Sigmoid colon (tissue), 7 donors: ENCODE results near the gene C11orf68. TPM values are rescaled to one million over a fixed set of nuclear protein-coding genes. Genes with fewer than 3 reads are reported as not detected.

Experiments
- DNase-seq: peaks from one replicate; pipeline ENCODE4 v3.0.0-alpha.2; 2019
- H3K27ac ChIP-seq, 4 donors: fragments of 200-600 bp; sonication (generic); one replicate each; pipeline ENCODE4 v1.5.1; 2016 to 2019; ENCODE audit warnings: mild to moderate bottlenecking in 1 of 4
- H3K27me3 ChIP-seq, 3 donors: fragments of 200-600 bp; sonication (generic); one replicate each; pipeline ENCODE4 v1.5.1; 2019; ENCODE audit warnings: mild to moderate bottlenecking in 1 of 3
- H3K36me3 ChIP-seq, 4 donors: fragments of 200-600 bp; sonication (generic); one replicate each; pipeline ENCODE4 v1.5.1; 2016 to 2019
- H3K4me1 ChIP-seq, 4 donors: fragments of 200-600 bp; sonication (generic); one replicate each; pipeline ENCODE4 v1.5.1; 2017 to 2019
- H3K4me3 ChIP-seq, 4 donors: fragments of 200-600 bp; sonication (generic); one replicate each; pipeline ENCODE4 v1.5.1; 2017 to 2019; ENCODE audit warnings: mild to moderate bottlenecking in 2 of 4, moderate library complexity in 1 of 4
- H3K9me3 ChIP-seq, 4 donors: fragments of 200-600 bp in 3 of 4; sonication (generic) in 3 of 4; one replicate each; pipeline versions ENCODE4 v1.5.1 to v1.6.1; 2013 to 2019
- EP300 ChIP-seq, 4 donors: sonication (generic); formaldehyde crosslinking; IDR thresholded peaks; one replicate each; pipeline ENCODE4 v1.6.1; 2017; ENCODE audit warnings: antibody characterized with exemption in 4 of 4
- POLR2A ChIP-seq, 2 donors: fragments of 450-650 bp; IDR thresholded peaks; one replicate each; pipeline ENCODE4 v1.6.1; 2016; ENCODE audit warnings: antibody characterized with exemption in 2 of 2, mild to moderate bottlenecking in 2 of 2, moderate library complexity in 2 of 2
- POLR2AphosphoS5 ChIP-seq, 4 donors: sonication (generic); formaldehyde crosslinking; IDR thresholded peaks; one replicate each; pipeline ENCODE4 v1.6.1; 2017; ENCODE audit warnings: antibody characterized with exemption in 4 of 4
- WGBS, 2 donors: extraction: QIAGEN DNeasy Blood & Tissue Kit; methylation state at CpG; one replicate each; pipeline ENCODE4 v1.1.7; 2013; 5-methylcytosine and 5-hydroxymethylcytosine counted together
- intact Hi-C: fragments of 100-400 bp; cut with DNase I; formaldehyde crosslinking; loops from one replicate; pipeline ENCODE4 v1.15.1; 2023
- polyA plus RNA-seq, 3 donors: library from polyadenylated mRNA; stranded (reverse); fragments of 200-250 nt; gene quantifications; one replicate each; pipeline ENCODE4 v1.2.3, GENCODE V29; 2013
- total RNA-seq, 4 donors: library from RNA; depleted of rRNA; stranded (reverse); fragments of >200 nt; gene quantifications; one replicate each; pipeline ENCODE4 v1.1.0, GENCODE V29; 2016
- TF ChIP-seq, protein P1 (sequence below), 4 experiments: fragments of 450-650 bp in 3 of 4; fragments of 200-600 bp in 1 of 4; IDR thresholded peaks; one replicate each; pipeline ENCODE4 v1.5.1; 2016 to 2019; ENCODE audit warnings: antibody characterized with exemption in 4 of 4, mild to moderate bottlenecking in 3 of 4, moderate library complexity in 2 of 4
- donor health status: healthy with polysubstance abuse.
- donor health status: Bipolar disorder and iron deficiency.
- donor health status: healthy.

The C11orf68 gene
- total and polyA plus RNA-seq, 7 donors: 22.1 to 36.3 (median 24.0) TPM

DNA sequence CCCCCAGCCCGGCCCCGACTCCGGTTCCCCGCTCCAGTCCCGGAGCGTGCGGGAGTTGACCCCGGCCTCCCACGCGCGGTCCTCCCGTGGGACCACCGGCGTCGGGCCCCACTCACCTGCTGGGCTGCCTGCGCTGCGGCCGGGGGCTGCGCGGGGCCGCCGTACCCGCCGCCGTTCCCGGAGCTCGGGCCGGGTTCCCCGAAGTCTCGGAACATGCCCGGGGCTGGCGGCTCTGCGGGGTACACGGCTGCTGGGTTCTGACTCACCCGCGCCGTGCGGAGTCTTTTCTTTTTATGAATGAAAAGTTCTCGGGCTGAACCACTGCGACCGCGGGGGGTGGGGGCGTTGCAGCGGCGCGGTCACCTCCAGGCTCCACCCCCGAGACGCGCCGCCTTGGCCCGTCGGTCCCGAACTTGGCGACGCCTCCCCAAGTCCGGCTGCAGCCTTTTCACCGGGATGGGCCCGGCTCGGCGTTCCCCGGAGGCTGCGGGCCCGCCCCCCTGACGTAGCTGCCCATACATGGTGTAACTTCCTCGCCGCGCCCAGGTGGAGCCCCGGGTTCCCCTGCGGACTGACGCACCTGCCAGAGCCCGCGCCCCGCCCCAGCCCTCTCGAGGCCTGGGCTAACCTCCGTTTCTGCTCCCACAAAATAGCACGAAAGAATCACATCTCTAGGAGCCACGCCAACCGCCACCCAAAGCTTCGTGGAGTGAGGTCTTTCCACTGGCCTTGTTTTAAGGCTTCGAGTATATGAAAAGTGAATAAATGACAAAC lies 18.6 kb downstream of the C11orf68 start, which contains the start of gene FOSL1:
Gene FOSL1, minus strand, starts transcription at position 264 of the 774 bp plus-strand sequence. Its CDS starts 49 bp downstream, at position 215.
- intact Hi-C loops: loop anchor here (2.0 kb wide), 1 partner anchor 14 kb away; no protein-coding TSS in a partner anchor
- H3K36me3 ChIP-seq: no peaks in the 10 kb centered on the region
- TF ChIP-seq POLR2A (IDR thresholded peaks at IDR 0.05) (no peak), POLR2AphosphoS5 (IDR thresholded peaks at IDR 0.05) (peak; percentile 47 to 87 (median 70))
- DNase-seq: peak; percentile 93
- peak within 1 kb of the TSS; percentile 53 to 79 (median 74) for H3K27ac ChIP-seq
- 1% methylated on average over 80 of the region's 80 CpGs for WGBS, 2 donors
- H3K9me3 ChIP-seq: no peaks in the 10 kb centered on the region
- H3K27me3 ChIP-seq: peaks cover 0 to 15% (median 8%) of the 10 kb centered on the region in 3 donors
- H3K4me1 ChIP-seq: peaks cover 0 to 21% (median 16%) of the 10 kb centered on the region in 4 donors
- peak within 1 kb of the TSS; percentile 15 to 70 (median 57) for H3K4me3 ChIP-seq

DNA sequence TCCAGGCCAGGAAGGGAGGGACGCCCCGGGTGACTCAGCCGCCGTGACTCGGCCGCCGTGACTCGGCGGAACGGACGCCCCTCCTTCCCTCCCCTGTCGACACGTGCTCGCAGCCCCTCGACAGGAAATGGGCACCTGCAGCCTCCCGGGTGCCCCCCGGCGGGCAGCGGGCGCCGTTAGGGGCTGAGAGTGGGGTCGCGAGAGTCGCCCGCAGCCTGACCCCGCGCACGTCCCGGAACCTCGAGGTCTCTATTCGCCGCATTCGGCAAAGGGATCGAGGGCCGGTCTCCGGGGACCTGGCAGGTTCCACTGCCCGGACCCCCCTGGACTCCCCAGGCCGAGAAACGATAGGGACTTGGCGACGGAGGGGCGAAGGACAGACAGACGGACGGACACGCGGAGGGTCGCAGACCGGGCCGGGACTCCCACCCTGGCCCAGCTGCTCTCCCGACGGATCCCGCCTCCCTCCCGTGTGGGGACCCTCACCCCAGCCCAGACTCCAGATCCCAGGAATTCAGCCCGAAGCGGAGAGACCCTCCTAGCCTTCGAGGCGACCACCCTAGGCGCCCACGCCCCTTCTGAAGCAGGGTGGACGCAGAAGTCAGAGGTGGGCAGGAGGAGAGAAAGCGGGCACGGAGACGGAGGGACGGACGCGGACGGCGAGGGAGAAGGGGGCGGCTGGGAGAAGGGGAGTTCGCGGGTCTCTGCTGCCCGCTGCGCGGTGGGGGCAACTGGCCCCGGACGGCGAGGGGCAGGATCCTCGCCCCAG lies 19.3 kb downstream of the C11orf68 start:
- H3K4me1 ChIP-seq: peaks cover 0 to 21% (median 16%) of the 10 kb centered on the region in 4 donors
- peak overlapping the region; percentile 53 to 79 (median 74) for H3K27ac ChIP-seq
- H3K4me3 ChIP-seq: peak overlapping the region; percentile 15 to 70 (median 57)
- H3K36me3 ChIP-seq: no peaks in the 10 kb centered on the region
- H3K27me3 ChIP-seq: peaks cover 0 to 15% (median 8%) of the 10 kb centered on the region in 3 donors
- peak; percentile 82 for DNase-seq
- peak in 3 of 4 donors; percentile 18 to 55 (median 33) for TF ChIP-seq POLR2AphosphoS5 (IDR thresholded peaks at IDR 0.05)
- TF ChIP-seq, protein P1, sequence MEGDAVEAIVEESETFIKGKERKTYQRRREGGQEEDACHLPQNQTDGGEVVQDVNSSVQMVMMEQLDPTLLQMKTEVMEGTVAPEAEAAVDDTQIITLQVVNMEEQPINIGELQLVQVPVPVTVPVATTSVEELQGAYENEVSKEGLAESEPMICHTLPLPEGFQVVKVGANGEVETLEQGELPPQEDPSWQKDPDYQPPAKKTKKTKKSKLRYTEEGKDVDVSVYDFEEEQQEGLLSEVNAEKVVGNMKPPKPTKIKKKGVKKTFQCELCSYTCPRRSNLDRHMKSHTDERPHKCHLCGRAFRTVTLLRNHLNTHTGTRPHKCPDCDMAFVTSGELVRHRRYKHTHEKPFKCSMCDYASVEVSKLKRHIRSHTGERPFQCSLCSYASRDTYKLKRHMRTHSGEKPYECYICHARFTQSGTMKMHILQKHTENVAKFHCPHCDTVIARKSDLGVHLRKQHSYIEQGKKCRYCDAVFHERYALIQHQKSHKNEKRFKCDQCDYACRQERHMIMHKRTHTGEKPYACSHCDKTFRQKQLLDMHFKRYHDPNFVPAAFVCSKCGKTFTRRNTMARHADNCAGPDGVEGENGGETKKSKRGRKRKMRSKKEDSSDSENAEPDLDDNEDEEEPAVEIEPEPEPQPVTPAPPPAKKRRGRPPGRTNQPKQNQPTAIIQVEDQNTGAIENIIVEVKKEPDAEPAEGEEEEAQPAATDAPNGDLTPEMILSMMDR (IDR thresholded peaks at IDR 0.05): no peak
- WGBS, 2 donors: 3% methylated on average over 78 of the region's 78 CpGs
- H3K9me3 ChIP-seq: no peaks in the 10 kb centered on the region
- intact Hi-C loops: loop anchor here (2.0 kb wide), 1 partner anchor 15 kb away; no protein-coding TSS in a partner anchor

DNA sequence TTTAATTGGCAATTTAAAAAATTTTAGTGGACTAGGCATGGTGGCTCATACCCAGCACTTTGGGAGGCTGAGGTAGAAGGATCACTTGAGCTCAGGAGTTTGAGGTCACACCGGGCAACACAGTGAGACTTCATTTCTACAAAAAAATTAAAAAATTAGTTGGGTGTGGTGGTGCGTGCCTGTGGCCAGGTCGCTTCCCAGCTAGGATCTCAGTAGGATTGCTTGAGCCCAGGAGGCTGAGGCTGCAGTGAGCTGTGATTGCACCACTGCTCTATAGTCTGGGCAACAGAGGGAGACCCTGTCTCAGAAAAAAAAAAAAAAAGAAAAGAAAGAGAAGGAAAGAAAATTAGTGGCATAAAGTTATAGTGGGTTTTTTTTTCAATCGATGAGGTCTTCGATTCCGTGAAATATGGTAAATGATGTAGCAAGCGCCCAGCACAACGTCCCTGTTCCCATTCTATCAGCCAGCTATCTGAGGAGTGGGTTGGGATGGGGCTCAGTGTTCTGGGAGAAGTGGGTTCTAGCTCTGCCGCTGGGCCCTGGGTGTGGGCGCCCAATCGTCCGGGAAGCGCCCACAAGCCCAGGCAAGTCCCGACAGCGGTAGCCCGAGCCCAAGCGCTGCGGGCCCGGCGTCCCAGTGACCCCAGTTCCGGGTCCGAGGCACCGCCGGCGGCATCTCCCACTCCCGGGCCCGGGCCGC lies 20.1 kb downstream of the C11orf68 start:
- H3K27me3 ChIP-seq: peaks cover 0 to 15% (median 8%) of the 10 kb centered on the region in 3 donors
- 23 to 26% methylated on average over 28 of the region's 28 CpGs for WGBS, 2 donors
- H3K4me3 ChIP-seq: peak overlapping the region; percentile 15 to 70 (median 57)
- no peaks in the 10 kb centered on the region for H3K9me3 ChIP-seq
- H3K27ac ChIP-seq: peak overlapping the region in 2 of 4 donors; percentile 76 to 79
- no peaks in the 10 kb centered on the region for H3K36me3 ChIP-seq
- H3K4me1 ChIP-seq: peaks cover 0 to 25% (median 18%) of the 10 kb centered on the region in 4 donors
- DNase-seq: no peak
- TF ChIP-seq POLR2A (IDR thresholded peaks at IDR 0.05): no peak
- TF ChIP-seq POLR2AphosphoS5 (IDR thresholded peaks at IDR 0.05): no peak
- TF ChIP-seq, protein P1 (IDR thresholded peaks at IDR 0.05): no peak
- TF ChIP-seq EP300 (IDR thresholded peaks at IDR 0.05): no peak
- intact Hi-C loops: no loop called here

DNA sequence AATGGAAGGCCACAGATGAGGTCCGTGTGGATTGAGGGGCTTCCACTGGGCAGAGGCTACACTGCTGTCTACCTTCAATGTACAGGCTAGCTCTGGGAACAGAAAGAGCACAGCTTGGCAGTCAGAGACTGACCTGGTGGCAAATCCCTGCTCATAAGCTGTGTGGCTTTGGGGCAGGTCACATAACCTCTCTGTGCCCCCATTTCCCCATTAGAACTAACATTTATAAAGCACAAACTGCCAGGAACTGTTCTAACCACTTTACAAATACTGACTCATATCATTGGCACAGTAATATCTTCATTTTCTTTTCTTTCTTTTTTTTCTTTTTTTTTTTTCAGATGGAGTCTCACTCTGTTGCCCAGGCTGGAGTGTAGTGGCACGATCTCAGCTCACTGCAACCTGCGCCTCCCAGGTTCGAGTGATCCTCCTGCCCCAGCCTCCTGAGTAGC lies 21.8 kb downstream of the C11orf68 start:
- no peaks in the 10 kb centered on the region for H3K9me3 ChIP-seq
- H3K4me1 ChIP-seq: peaks cover 0 to 42% (median 36%) of the 10 kb centered on the region in 4 donors
- TF ChIP-seq, protein P1 (IDR thresholded peaks at IDR 0.05): no peak
- TF ChIP-seq POLR2A (IDR thresholded peaks at IDR 0.05): no peak
- H3K27ac ChIP-seq: no peak overlapping the region
- no peak for DNase-seq
- WGBS, 2 donors: 91 to 94% methylated on average over 4 of the region's 4 CpGs
- H3K27me3 ChIP-seq: peaks cover 0 to 15% (median 8%) of the 10 kb centered on the region in 3 donors
- H3K36me3 ChIP-seq: no peaks in the 10 kb centered on the region
- intact Hi-C loops: no loop called here
- no peak overlapping the region for H3K4me3 ChIP-seq
